AG04449 (cell line): Measurements from ENCODE around the gene SCUBE2.

Experiments used
- CTCF ChIA-PET: fragments of 350-600 bp; formaldehyde crosslinking; extraction: SDS; loops from one replicate; lab custom pipeline; 2021; ENCODE audit warnings: antibody characterized with exemption; lab: Yijun Ruan, JAX
- POLR2A ChIA-PET: fragments of 400-600, 350-600 bp; formaldehyde crosslinking; extraction: SDS; loops from one replicate; lab custom pipeline; 2020; ENCODE audit warnings: antibody characterized with exemption, inconsistent platforms; lab: Yijun Ruan, JAX
- DNase-seq: peaks from one replicate; pipeline ENCODE4 v3.0.0-alpha.2; 2010; ENCODE audit warnings: low read depth, low spot score
- H3K4me3 ChIP-seq: 2 replicates; pipeline ENCODE4 v1.5.1; 2011; ENCODE audit warnings: low read depth, mild to moderate bottlenecking, control low read depth, low read length
- TF ChIP-seq, protein P1 (sequence below): IDR thresholded peaks from one replicate; pipeline ENCODE4 v1.5.1; 2011; ENCODE audit warnings: mild to moderate bottlenecking, moderate library complexity, low read length, control low read depth, inconsistent platforms; ENCODE audit not compliant: insufficient read depth; ENCODE audit errors: missing control alignments

Gene SCUBE2

DNA sequence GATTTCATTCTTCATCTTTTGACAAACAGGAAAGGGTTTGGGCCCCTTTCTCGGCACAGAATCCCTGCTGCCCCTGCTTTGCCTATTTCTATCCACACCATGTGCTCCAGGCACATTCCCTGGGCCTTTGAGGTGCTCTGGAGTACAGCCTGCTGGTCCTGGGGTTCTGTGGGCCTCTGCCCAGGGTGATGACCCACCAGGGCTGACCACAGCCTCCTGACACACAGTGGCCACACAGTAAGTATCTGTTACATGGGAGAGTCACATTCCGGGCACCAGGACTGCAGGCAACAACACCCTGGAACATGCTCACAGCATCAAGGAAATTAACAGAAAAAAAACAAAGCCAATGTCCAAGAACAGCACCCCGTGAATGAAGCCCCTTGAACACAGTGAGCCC lies 39.1 kb downstream of the SCUBE2 start:
- CTCF ChIA-PET: interaction anchor here (1.2 kb wide), 1 partner anchor 37 kb away, joined by 6 read pairs; no protein-coding TSS in a partner anchor
- POLR2A ChIA-PET: no interaction called here
- H3K4me3 ChIP-seq: no peak overlapping the region

DNA sequence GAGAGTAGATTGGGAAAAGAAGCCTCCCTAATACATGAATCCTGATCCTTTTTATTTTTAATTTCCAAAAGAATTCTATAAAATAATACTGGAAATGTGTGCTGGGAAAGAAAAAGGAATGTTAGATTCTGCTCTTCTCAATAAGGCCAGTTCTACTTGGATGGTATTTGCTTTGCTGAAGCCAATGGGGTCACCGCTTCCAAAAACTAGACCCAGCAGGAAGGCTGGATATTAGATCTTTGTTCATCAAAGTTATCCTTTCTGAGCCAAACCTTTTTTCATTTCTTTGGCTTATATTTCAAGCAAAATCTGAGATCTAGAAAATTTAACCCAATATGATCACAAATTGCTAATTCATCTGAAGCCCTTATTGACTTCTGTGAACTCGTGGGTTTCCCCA lies 41.4 kb downstream of the SCUBE2 start:
- TF ChIP-seq, protein P1, sequence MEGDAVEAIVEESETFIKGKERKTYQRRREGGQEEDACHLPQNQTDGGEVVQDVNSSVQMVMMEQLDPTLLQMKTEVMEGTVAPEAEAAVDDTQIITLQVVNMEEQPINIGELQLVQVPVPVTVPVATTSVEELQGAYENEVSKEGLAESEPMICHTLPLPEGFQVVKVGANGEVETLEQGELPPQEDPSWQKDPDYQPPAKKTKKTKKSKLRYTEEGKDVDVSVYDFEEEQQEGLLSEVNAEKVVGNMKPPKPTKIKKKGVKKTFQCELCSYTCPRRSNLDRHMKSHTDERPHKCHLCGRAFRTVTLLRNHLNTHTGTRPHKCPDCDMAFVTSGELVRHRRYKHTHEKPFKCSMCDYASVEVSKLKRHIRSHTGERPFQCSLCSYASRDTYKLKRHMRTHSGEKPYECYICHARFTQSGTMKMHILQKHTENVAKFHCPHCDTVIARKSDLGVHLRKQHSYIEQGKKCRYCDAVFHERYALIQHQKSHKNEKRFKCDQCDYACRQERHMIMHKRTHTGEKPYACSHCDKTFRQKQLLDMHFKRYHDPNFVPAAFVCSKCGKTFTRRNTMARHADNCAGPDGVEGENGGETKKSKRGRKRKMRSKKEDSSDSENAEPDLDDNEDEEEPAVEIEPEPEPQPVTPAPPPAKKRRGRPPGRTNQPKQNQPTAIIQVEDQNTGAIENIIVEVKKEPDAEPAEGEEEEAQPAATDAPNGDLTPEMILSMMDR: no peak
- POLR2A ChIA-PET: no interaction called here
- CTCF ChIA-PET: interaction anchor here (1.3 to 1.5 kb wide), 2 partner anchors 9 to 14 kb away, joined by 3 to 4 read pairs; no protein-coding TSS in a partner anchor
- H3K4me3 ChIP-seq: no peak overlapping the region
- no peak for DNase-seq

More for the DNA sequence above, 39.1 kb downstream of the SCUBE2 start:
- TF ChIP-seq, protein P1: no peak
- no peak for DNase-seq

DNA sequence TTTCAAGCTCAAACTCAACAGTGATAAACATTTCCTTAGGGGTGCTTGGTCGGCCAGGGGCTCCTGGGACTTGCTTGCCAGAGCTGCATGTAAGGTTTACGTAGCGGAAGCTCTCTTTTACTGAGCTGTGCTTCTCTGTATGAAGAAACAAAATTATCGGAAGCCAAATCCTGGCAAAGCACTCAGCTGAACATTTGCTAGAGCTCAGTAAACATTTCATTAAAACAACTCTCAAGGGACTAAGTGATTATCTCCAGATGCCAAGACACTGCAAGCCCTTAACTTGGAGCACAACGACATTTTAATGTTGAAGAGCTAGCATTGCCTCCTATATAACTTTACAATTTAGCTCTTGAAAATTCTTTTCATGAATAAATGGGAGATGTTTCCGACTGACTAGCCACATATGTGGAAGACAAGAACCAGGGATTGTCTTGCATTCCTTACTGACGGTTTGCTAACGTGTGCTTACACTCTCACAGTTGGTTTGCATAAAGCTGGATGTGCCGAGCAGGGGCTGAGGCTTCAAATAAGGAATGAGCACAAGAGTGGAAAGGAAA lies 43.4 kb downstream of the SCUBE2 start:
- ChIA-PET POLR2A (interaction anchor here (0.7 to 1.1 kb wide), 2 partner anchors 12 to 412 kb away, joined by 3 read pairs; no protein-coding TSS in a partner anchor), CTCF (interaction anchor here (1.0 to 2.1 kb wide), 4 partner anchors 9 to 90 kb away, joined by 3 to 8 read pairs (median 6); no protein-coding TSS in a partner anchor)
- DNase-seq: peak; percentile 23
- H3K4me3 ChIP-seq: no peak overlapping the region
- TF ChIP-seq, protein P1: no peak

DNA sequence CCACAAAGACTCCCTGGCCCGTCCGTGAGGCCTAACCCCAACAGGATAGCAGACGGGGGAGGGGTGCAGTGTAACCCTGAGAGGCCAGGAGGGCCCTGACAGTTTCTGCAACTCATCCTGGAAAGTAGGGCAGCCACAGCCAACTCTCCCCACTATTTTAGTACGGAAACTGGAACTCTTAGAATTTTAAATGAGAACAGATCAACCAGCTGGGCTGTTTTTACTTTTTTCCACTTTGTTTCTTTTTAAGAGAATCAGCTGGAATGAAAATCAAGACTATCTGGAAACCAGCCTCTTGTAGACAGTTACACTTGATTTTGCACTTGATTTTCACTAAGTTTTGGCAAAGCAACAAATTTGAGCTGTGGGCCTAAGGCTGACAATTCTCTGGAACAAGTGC lies 44.9 kb downstream of the SCUBE2 start:
- no peak for DNase-seq
- TF ChIP-seq, protein P1: no peak
- POLR2A ChIA-PET: no interaction called here
- H3K4me3 ChIP-seq: no peak overlapping the region
- CTCF ChIA-PET: interaction anchor here (1.0 kb wide), 1 partner anchor 33 kb away, joined by 3 read pairs; no protein-coding TSS in a partner anchor

DNA sequence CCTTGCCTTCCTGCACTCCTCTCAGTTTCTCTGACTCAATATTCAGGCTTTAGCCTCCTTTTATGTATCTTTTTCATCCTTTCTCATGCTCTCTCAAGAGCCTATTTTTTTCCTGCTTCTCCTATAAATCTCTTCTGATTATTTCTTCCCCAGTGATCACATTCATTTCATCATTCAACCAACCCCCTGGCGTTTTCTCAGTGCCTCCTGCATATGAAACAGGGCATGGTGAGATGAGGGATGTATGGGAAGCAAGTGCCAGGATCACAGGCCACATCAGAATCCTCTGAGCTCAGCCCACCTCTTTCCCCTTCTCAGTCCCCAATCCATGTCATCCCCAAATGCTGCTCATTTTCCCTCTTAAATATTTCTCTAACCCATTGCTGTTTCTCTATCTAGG lies 48.9 kb downstream of the SCUBE2 start:
- ChIA-PET POLR2A (no interaction called here), CTCF (no interaction called here)
- TF ChIP-seq, protein P1: no peak
- no peak for DNase-seq
- H3K4me3 ChIP-seq: no peak overlapping the region

DNA sequence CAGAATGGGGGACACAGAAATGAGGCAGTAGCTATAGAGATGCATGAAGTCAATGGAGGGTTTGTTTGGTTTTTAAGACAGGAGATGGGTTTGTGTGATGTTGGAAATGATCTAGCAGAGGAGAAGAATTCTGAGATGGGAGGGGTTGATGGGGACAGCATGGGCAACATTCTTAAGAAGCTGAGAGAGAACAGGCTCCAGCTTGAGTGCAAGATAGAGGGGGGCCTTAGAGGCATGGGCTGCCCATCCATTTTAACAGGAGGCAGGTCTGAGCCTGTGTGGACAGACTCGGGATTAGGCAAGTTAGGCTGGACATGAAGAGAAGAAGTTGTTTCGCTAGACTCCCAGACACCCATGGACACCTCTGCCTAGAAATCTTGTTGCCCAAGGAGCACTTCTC lies 49.7 kb downstream of the SCUBE2 start:
- DNase-seq: no peak
- ChIA-PET CTCF (interaction anchor here (1.0 kb wide), 1 partner anchor 26 kb away, joined by 3 read pairs; no protein-coding TSS in a partner anchor), POLR2A (no interaction called here)
- H3K4me3 ChIP-seq: no peak overlapping the region
- TF ChIP-seq, protein P1: no peak
